Stomach (tissue), 4 donors: ENCODE measurements around the gene APCDD1.

Experiments used
- EP300 ChIP-seq: sonication (generic); formaldehyde crosslinking; IDR thresholded peaks from one replicate; pipeline ENCODE4 v1.6.1; 2017; ENCODE audit warnings: antibody characterized with exemption
- POLR2A ChIP-seq, 4 donors: fragments of 450-650 bp; IDR thresholded peaks; one replicate each; pipeline ENCODE4 v1.6.1; 2016; ENCODE audit warnings: antibody characterized with exemption in 4 of 4, control low read depth in 2 of 4, mild to moderate bottlenecking in 1 of 4, moderate library complexity in 1 of 4
- POLR2AphosphoS5 ChIP-seq, 3 donors: sonication (generic); formaldehyde crosslinking; IDR thresholded peaks; one replicate each; pipeline ENCODE4 v1.6.1; 2016; ENCODE audit warnings: antibody characterized with exemption in 3 of 3
- TF ChIP-seq, protein P1 (sequence below), 7 experiments: fragments of 450-650 bp in 4 of 7; fragments of 200-600 bp in 3 of 7; sonication (generic) in 3 of 7; IDR thresholded peaks; one replicate each; pipeline ENCODE4 v1.5.1; 2016 to 2019; ENCODE audit warnings: antibody characterized with exemption in 7 of 7, control low read depth in 2 of 7, mild to moderate bottlenecking in 1 of 7

DNA sequence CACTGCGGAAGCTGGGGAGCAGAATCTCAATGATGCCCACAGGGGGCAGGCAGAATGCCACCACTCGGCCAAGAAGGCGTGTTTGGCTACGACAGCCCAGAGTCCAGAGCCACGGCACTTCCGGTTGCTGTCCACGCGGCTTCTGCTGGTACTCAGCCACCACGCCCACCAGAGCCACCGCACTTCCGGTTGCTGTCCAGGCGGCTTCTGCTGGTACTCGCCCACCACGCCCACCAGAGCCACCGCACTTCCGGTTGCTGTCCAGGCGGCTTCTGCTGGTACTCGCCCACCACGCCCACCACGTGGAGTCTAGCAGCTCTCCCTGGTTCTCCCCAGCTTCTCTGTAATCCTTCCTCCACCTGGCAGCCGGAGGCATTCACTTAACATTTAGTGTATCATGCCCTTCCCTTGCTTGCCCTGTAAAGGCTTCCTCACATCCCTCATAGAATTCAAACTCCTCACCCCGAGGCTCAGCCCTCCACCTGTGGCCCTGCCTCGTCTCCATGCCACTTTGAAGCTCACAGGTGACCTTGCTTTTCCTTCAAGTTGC, 40.1 kb upstream of the APCDD1 start:
- TF ChIP-seq POLR2A (IDR thresholded peaks at IDR 0.05) (no peak), EP300 (no peak), POLR2AphosphoS5 (IDR thresholded peaks at IDR 0.05) (no peak)
- TF ChIP-seq, protein P1, sequence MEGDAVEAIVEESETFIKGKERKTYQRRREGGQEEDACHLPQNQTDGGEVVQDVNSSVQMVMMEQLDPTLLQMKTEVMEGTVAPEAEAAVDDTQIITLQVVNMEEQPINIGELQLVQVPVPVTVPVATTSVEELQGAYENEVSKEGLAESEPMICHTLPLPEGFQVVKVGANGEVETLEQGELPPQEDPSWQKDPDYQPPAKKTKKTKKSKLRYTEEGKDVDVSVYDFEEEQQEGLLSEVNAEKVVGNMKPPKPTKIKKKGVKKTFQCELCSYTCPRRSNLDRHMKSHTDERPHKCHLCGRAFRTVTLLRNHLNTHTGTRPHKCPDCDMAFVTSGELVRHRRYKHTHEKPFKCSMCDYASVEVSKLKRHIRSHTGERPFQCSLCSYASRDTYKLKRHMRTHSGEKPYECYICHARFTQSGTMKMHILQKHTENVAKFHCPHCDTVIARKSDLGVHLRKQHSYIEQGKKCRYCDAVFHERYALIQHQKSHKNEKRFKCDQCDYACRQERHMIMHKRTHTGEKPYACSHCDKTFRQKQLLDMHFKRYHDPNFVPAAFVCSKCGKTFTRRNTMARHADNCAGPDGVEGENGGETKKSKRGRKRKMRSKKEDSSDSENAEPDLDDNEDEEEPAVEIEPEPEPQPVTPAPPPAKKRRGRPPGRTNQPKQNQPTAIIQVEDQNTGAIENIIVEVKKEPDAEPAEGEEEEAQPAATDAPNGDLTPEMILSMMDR (IDR thresholded peaks at IDR 0.05): no peak
